GM21526 (cell line): ENCODE data around the gene CELF4.

ENCODE experiments used
- ATAC-seq: cut with Tn5 transposase; IDR thresholded peaks from one replicate; pipeline ENCODE4 v1.9.1; 2021; ENCODE audit warnings: moderate library complexity; ENCODE audit not compliant: unreplicated experiment, low FRiP score

Gene CELF4

GRCh38 chr18:37336568-37337285, 228.9 kb downstream of the CELF4 start:
- ATAC-seq: no peak

GRCh38 chr18:37335409-37335736, 230.2 kb downstream of the CELF4 start:
- ATAC-seq: no peak

- ATAC-seq: no peak
Observed at GRCh38 chr18:37334631-37335408, 230.8 kb downstream of the CELF4 start.

- no peak for ATAC-seq
Observed at GRCh38 chr18:37332628-37333420, 232.8 kb downstream of the CELF4 start.

- ATAC-seq: no peak
Observed at GRCh38 chr18:37332219-37332618, 233.4 kb downstream of the CELF4 start.

- no peak for ATAC-seq
Observed at GRCh38 chr18:37330173-37330572, 235.4 kb downstream of the CELF4 start.

- no peak for ATAC-seq
Observed at GRCh38 chr18:37328946-37329719, 236.5 kb downstream of the CELF4 start.

GRCh38 chr18:37327063-37327577, 238.5 kb downstream of the CELF4 start:
- no peak for ATAC-seq

- ATAC-seq: peak; percentile 83
Observed at GRCh38 chr18:37322492-37323035, 243.0 kb downstream of the CELF4 start.

- ATAC-seq: no peak
Observed at GRCh38 chr18:37321582-37322491, 243.8 kb downstream of the CELF4 start.

- ATAC-seq: no peak
Observed at GRCh38 chr18:37320317-37320716, 245.3 kb downstream of the CELF4 start.

- no peak for ATAC-seq
Observed at GRCh38 chr18:37318360-37319355, 246.9 kb downstream of the CELF4 start.

- no peak for ATAC-seq
Observed at GRCh38 chr18:37317486-37317885, 248.1 kb downstream of the CELF4 start.

GRCh38 chr18:37316468-37316867, 249.1 kb downstream of the CELF4 start:
- no peak for ATAC-seq

GRCh38 chr18:37315935-37316334, 249.7 kb downstream of the CELF4 start:
- ATAC-seq: no peak

GRCh38 chr18:37314534-37314933, 251.1 kb downstream of the CELF4 start:
- ATAC-seq: no peak

GRCh38 chr18:37313624-37314023, 252.0 kb downstream of the CELF4 start:
- ATAC-seq: no peak

- ATAC-seq: no peak
Observed at GRCh38 chr18:37309861-37310260, 255.7 kb downstream of the CELF4 start.
